Tibial nerve (tissue), 4 donors: Measurements from ENCODE around the gene CRX. TPM values are rescaled to one million over a fixed set of nuclear protein-coding genes. Genes with fewer than 3 reads are reported as not detected.
"Not testable (repeated sequence)": the region's sequence is repeated elsewhere in the genome, so short reads cannot be mapped to it uniquely, and the experiment has no call there.

ENCODE experiments used
- DNase-seq, 2 donors: peaks; one replicate each; pipeline ENCODE4 v3.0.0-alpha.2; 2019; ENCODE audit warnings: low spot score in 2 of 2
- H3K27ac ChIP-seq, 4 donors: fragments of 200-600 bp; sonication (generic) in 3 of 4; one replicate each; pipeline ENCODE4 v1.5.1; 2017 to 2019; ENCODE audit warnings: mild to moderate bottlenecking in 1 of 4
- H3K27me3 ChIP-seq, 2 donors: fragments of 200-600 bp; sonication (generic) in 1 of 2; one replicate each; pipeline versions ENCODE4 v1.5.1 to v1.6.0; 2017 to 2019
- H3K36me3 ChIP-seq, 3 donors: fragments of 200-600 bp; sonication (generic); one replicate each; pipeline ENCODE4 v1.5.1; 2018 to 2019
- H3K4me1 ChIP-seq, 4 donors: fragments of 200-600 bp; sonication (generic) in 3 of 4; one replicate each; pipeline ENCODE4 v1.5.1; 2017 to 2019
- H3K4me3 ChIP-seq, 4 donors: fragments of 200-600 bp; sonication (generic) in 3 of 4; one replicate each; pipeline ENCODE4 v1.5.1; 2017 to 2019; ENCODE audit warnings: mild to moderate bottlenecking in 1 of 4, moderate library complexity in 1 of 4
- H3K9me3 ChIP-seq, 4 donors: fragments of 200-600 bp; sonication (generic) in 3 of 4; one replicate each; pipeline ENCODE4 v1.5.1; 2017 to 2019
- EP300 ChIP-seq, 2 donors: sonication (generic); formaldehyde crosslinking; IDR thresholded peaks; one replicate each; pipeline ENCODE4 v1.6.1; 2017; ENCODE audit warnings: antibody characterized with exemption in 2 of 2, mild to moderate bottlenecking in 1 of 2
- POLR2A ChIP-seq, 2 donors: fragments of 450-650 bp; IDR thresholded peaks; one replicate each; pipeline ENCODE4 v1.6.1; 2017; ENCODE audit warnings: antibody characterized with exemption in 2 of 2, mild to moderate bottlenecking in 2 of 2, moderate library complexity in 2 of 2
- WGBS, 2 donors: methylation state at CpG; one replicate each; pipeline ENCODE4 v1.1.5; 2018; 5-methylcytosine and 5-hydroxymethylcytosine counted together
- total RNA-seq, 4 donors: library from RNA; depleted of rRNA; stranded (reverse); fragments of >200 nt; gene quantifications; one replicate each; pipeline ENCODE4 v1.1.0, GENCODE V29; 2016
- TF ChIP-seq, protein P1 (sequence below), 5 experiments: fragments of 200-600 bp in 3 of 5; fragments of 450-650 bp in 2 of 5; sonication (generic) in 3 of 5; IDR thresholded peaks; one replicate each; pipeline ENCODE4 v1.5.1; 2016 to 2019; ENCODE audit warnings: antibody characterized with exemption in 5 of 5, mild to moderate bottlenecking in 3 of 5, moderate library complexity in 2 of 5

CRX gene
- total RNA-seq, 4 donors from 2014 or later, result not detected

DNA sequence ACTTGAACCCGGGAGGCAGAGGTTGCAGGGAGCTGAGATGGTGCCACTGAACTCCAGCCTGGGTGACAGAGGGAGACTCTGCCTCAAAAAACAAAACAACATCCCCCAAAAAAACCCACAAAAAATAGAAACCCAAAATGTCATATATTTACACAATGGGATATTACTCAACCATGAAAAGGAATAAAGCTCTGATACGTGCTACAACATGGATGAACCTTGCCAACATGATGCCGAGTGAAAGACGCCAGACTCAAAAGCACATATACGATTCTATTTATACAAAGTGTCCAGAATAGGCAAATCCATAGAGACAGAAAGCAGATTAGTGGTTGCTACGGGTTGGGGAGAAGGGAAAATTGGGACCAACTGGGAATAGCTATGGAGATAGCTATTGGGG, 15.3 kb upstream of the CRX start:
- DNase-seq, result no peak
- Histone ChIP-seq H3K4me1 (no peaks in the 10 kb centered on the region), H3K36me3 (no peaks in the 10 kb centered on the region), H3K4me3 (no peak overlapping the region), H3K27me3 (no peaks in the 10 kb centered on the region), H3K27ac (no peak overlapping the region), H3K9me3 (no peaks in the 10 kb centered on the region)
- WGBS, 2 donors, result 83 to 86% methylated on average over 6 of the region's 6 CpGs
- TF ChIP-seq, protein P1, sequence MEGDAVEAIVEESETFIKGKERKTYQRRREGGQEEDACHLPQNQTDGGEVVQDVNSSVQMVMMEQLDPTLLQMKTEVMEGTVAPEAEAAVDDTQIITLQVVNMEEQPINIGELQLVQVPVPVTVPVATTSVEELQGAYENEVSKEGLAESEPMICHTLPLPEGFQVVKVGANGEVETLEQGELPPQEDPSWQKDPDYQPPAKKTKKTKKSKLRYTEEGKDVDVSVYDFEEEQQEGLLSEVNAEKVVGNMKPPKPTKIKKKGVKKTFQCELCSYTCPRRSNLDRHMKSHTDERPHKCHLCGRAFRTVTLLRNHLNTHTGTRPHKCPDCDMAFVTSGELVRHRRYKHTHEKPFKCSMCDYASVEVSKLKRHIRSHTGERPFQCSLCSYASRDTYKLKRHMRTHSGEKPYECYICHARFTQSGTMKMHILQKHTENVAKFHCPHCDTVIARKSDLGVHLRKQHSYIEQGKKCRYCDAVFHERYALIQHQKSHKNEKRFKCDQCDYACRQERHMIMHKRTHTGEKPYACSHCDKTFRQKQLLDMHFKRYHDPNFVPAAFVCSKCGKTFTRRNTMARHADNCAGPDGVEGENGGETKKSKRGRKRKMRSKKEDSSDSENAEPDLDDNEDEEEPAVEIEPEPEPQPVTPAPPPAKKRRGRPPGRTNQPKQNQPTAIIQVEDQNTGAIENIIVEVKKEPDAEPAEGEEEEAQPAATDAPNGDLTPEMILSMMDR (IDR thresholded peaks at IDR 0.05), result no peak
- TF ChIP-seq POLR2A (IDR thresholded peaks at IDR 0.05), result no peak
- no peak for TF ChIP-seq EP300 (IDR thresholded peaks at IDR 0.05)

DNA sequence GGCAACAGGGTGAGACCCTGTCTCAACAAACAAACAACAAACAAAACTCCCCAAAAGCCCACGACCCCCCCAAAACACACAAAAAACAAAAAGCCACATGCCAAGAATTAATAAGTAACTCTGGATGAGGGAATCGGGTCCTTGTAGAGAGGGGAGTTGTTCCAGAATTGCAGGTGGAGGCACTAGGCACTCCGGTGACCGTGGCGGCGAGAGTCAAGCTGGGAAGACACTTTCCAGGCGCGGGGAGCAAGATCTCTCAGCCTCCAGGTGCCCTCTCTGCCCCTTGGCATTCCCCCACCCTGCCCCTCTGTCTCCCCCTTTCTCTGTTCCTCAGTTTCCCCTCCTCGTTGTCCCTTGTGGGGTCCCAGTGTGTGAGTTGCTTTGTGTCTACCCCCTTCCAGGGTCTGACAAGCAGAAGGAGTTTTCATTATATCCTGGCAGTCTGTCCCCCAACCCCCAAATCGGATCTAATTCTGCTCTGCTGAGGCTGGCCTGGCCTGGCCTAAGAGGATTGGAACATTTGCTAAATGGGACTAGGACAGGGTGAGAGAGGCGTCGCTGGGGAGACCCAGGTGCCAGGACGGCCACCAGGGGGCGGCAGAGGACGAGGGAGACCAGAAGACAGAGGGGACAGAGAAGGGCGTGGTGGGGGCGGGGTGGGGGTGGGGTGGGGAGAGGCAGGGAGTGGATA, 8.3 kb upstream of the CRX start:
- Histone ChIP-seq H3K4me3 (no peak overlapping the region), H3K4me1 (no peaks in the 10 kb centered on the region), H3K27me3 (peaks cover 0 to 2% of the 10 kb centered on the region in 2 donors), H3K36me3 (no peaks in the 10 kb centered on the region), H3K9me3 (no peaks in the 10 kb centered on the region), H3K27ac (no peak overlapping the region)
- WGBS, 2 donors, result 39 to 42% methylated on average over 16 to 17 of the region's 17 CpGs
- TF ChIP-seq, protein P1 (IDR thresholded peaks at IDR 0.05), result peak in 4 of 5 experiments; percentile 19 to 56 (median 46)
- no peak for TF ChIP-seq POLR2A (IDR thresholded peaks at IDR 0.05)
- peak; percentile 30 to 69 for DNase-seq

DNA sequence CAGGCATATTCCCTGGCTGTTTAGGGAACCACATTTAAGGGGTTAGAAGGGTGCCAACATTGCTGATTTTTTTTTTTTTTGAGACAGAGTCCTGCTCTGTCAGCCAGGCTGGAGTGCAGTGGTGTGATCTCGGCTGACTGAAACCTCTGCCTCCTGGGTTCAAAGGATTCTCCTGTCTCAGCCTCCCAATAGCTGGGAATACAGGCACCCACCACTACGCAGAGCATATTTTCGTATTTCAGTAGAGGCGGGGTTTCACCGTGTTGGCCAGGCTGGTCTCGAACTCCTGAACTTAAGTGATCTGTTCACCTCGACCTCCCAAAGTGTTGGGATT, 7.8 kb upstream of the CRX start:
- TF ChIP-seq, protein P1 (IDR thresholded peaks at IDR 0.05), result peak in 1 of 5 experiments; percentile 6
- TF ChIP-seq EP300 (IDR thresholded peaks at IDR 0.05) (no peak), POLR2A (IDR thresholded peaks at IDR 0.05) (no peak)
- DNase-seq, result no peak

DNA sequence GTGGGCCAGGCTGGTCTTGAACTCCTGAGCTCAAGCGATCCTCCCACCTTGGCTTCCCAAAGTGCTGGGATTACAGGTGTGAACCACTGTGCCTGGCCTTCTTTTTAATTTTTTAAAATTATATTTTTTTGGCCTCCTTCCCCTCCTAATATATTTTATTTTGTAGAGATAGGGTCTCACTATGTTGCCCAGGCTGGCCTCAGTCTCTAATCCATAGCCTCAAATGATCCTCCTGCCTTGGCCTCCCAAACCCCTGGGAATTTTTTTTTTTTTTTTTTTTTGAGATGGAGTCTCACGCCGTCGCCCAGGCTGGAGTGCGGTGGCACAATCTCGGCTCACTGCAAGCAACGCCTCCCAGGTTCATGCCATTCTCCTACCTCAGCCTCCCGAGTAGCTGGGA, 5.5 kb upstream of the CRX start:
- not testable (repeated sequence) for DNase-seq, H3K27ac ChIP-seq, H3K36me3 ChIP-seq, H3K9me3 ChIP-seq, H3K4me1 ChIP-seq, H3K4me3 ChIP-seq
- 96 to 99% methylated on average over 8 of the region's 8 CpGs for WGBS, 2 donors
- peaks cover 0 to 28% of the 10 kb centered on the region in 2 donors for H3K27me3 ChIP-seq

More for the DNA sequence above, 7.8 kb upstream of the CRX start:
- no peak overlapping the region for H3K4me3 ChIP-seq
- no peaks in the 10 kb centered on the region for H3K9me3 ChIP-seq
- H3K4me1 ChIP-seq, result no peaks in the 10 kb centered on the region
- no peaks in the 10 kb centered on the region for H3K36me3 ChIP-seq
- 62 to 63% methylated on average over 7 of the region's 7 CpGs for WGBS, 2 donors
- peaks cover 0 to 7% of the 10 kb centered on the region in 2 donors for H3K27me3 ChIP-seq
- no peak overlapping the region for H3K27ac ChIP-seq

DNA sequence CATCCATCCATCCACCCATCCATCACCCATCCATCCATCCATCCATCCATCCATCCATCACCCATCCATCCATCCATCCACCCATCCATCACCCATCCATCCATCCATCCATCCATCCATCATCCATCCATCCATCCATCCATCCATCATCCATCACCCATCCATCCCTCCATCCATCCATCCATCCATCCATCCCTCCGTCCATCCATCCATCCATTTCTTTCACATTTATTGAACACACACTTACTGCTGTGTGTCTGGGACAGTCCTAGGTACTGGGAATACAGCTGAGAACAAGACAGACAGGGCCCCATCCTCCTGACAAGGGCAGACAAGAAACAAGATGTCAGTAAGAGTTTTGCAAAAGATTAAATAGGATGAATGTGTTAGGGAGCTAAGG, 3.5 kb upstream of the CRX start:
- H3K9me3 ChIP-seq, H3K4me1 ChIP-seq, DNase-seq, H3K4me3 ChIP-seq, H3K36me3 ChIP-seq, H3K27ac ChIP-seq: not testable (repeated sequence)
- H3K27me3 ChIP-seq, result peaks cover 0 to 40% of the 10 kb centered on the region in 2 donors
- 92 to 100% methylated on average over 1 of the region's 1 CpG for WGBS, 2 donors

DNA sequence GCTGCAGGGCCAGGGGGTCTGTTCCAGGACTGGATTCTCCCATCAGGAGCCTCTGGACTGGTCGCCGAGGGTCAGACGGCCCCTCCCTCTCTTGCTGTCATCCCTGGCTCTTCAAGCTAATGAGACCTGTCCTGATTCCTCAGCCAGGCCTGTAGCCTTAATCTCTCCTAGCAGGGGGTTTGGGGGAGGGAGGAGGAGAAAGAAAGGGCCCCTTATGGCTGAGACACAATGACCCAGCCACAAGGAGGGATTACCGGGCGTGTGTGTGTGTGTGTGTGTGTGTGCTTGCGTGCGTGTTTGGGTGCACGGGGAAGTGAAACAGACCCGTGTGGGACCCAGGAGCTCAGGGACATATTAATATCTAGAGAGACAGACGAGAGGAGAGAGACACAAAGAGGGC, 1.9 kb upstream of the CRX start:
- 8 to 13% methylated on average over 10 of the region's 10 CpGs for WGBS, 2 donors
- Histone ChIP-seq H3K9me3 (no peaks in the 10 kb centered on the region), H3K4me3 (no peak overlapping the region), H3K27ac (no peak overlapping the region), H3K36me3 (no peaks in the 10 kb centered on the region), H3K27me3 (peaks cover 0 to 40% of the 10 kb centered on the region in 2 donors), H3K4me1 (no peaks in the 10 kb centered on the region)
- TF ChIP-seq EP300 (IDR thresholded peaks at IDR 0.05), result no peak
- TF ChIP-seq POLR2A (IDR thresholded peaks at IDR 0.05), result no peak
- TF ChIP-seq, protein P1 (IDR thresholded peaks at IDR 0.05), result no peak
- no peak for DNase-seq
